ENCODE results near the gene PCID2.

DNA sequence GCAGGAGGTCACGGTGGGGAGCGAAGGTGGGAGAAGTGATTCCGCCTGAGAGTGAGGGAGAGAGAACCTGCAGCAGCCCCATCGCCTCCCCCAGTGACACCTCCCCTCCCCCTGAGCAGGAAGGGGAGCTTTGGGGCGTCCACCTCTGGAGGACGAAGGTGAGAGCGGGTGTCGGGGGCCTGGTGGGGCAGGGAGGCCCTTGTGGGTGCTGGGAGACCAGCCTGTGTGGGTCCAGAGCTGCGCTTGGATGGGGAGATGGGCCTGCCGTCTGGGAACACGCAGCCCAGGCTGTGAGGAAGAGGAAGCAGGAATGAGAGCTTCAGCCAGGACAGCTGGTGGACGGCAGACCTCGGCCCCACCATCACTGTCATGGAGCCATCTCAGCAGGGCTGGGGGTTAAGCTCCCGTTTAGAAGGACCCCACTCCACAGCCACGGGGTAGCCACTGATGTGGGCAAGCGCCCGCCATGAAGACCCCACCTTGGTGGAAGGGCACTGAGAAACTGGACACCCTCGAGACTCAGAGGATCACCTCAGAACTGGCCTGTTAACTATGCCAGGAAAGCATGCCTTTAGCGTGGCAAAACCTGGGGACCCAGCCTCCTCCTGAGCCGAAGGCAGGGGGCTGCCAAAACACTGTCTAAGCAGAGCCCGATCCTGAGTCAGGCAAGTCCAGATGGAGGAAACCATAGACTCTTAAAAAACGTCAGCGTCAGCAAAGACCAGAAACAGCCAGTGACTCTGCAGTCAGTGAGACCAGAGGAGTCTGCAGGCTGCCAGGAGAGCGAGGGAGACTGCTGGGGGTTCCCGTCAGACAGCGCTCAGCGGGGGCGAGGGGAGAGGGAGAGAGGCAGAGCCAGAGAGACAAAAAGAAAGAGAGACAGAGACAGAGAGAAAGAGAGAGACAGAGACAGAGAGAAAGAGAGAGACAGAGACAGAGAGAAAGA is 56.5 kb downstream of the PCID2 start:
- no peak for TF ChIP-seq EZH2phosphoT487 (IDR thresholded peaks at IDR 0.05; ENCODE audit: low read depth)
- TF ChIP-seq, protein P1, sequence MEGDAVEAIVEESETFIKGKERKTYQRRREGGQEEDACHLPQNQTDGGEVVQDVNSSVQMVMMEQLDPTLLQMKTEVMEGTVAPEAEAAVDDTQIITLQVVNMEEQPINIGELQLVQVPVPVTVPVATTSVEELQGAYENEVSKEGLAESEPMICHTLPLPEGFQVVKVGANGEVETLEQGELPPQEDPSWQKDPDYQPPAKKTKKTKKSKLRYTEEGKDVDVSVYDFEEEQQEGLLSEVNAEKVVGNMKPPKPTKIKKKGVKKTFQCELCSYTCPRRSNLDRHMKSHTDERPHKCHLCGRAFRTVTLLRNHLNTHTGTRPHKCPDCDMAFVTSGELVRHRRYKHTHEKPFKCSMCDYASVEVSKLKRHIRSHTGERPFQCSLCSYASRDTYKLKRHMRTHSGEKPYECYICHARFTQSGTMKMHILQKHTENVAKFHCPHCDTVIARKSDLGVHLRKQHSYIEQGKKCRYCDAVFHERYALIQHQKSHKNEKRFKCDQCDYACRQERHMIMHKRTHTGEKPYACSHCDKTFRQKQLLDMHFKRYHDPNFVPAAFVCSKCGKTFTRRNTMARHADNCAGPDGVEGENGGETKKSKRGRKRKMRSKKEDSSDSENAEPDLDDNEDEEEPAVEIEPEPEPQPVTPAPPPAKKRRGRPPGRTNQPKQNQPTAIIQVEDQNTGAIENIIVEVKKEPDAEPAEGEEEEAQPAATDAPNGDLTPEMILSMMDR (IDR thresholded peaks at IDR 0.05; ENCODE audit: low read depth, low read length) = no peak
